DOHH2 (cell line): ENCODE measurements around the gene FAM227B.

Source experiments
- CTCF ChIP-seq: fragments of 200-600 bp; sonication (generic); IDR thresholded peaks from one replicate; pipeline ENCODE4 v1.5.1; 2014; ENCODE audit warnings: antibody characterized with exemption, mild to moderate bottlenecking, low read depth, low read length; ENCODE audit not compliant: poor library complexity, severe bottlenecking
- EZH2phosphoT487 ChIP-seq: fragments of 200-600 bp; sonication (generic); IDR thresholded peaks from 2 replicates; pipeline ENCODE4 v1.6.1; 2017; ENCODE audit warnings: borderline replicate concordance, mild to moderate bottlenecking, antibody characterized with exemption, low read length, moderate library complexity, mixed read lengths

- no peak for TF ChIP-seq CTCF
- TF ChIP-seq EZH2phosphoT487, result no peak
Observed at GRCh38 chr15:49430046-49430445, 190.6 kb downstream of the FAM227B start.
